Measurements from ENCODE around the gene ODC1.
A peak's percentile ranks its signal among the peaks of the same experiment; 100 is the strongest.

ODC1 gene

DNA sequence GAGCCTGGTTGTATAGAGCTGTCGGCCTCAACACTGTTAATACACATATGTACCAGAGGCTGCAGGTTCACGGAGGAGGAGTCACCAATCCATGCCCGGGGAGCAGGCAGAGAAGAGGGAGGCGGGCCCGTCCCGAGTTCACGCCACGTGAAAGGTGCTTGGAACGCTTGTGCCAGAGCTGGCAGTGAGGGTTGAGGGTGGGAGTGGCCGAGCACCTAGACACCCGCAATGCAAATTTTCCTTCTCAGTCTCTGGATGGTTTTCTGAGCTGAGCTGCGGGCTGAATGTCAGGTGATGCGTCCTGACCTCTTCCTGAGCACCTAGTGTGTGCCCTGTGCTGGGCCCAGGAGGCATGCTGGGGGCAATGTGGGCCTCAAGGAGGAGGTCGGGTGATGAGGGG lies 52.2 kb downstream of the ODC1 start:
- CTCF ChIA-PET: no interaction called here
- TF ChIP-seq, protein P1, sequence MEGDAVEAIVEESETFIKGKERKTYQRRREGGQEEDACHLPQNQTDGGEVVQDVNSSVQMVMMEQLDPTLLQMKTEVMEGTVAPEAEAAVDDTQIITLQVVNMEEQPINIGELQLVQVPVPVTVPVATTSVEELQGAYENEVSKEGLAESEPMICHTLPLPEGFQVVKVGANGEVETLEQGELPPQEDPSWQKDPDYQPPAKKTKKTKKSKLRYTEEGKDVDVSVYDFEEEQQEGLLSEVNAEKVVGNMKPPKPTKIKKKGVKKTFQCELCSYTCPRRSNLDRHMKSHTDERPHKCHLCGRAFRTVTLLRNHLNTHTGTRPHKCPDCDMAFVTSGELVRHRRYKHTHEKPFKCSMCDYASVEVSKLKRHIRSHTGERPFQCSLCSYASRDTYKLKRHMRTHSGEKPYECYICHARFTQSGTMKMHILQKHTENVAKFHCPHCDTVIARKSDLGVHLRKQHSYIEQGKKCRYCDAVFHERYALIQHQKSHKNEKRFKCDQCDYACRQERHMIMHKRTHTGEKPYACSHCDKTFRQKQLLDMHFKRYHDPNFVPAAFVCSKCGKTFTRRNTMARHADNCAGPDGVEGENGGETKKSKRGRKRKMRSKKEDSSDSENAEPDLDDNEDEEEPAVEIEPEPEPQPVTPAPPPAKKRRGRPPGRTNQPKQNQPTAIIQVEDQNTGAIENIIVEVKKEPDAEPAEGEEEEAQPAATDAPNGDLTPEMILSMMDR (conservative IDR thresholded peaks at IDR 0.05; ENCODE audit: low read depth): no peak
- POLR2A ChIA-PET (ENCODE audit: low non-redundant PET): interaction anchor here (0.6 kb wide), 1 partner anchor 104 kb away, joined by 3 read pairs; no protein-coding TSS in a partner anchor
- DNase-seq (ENCODE audit: low spot score): no peak
- H3K27ac ChIP-seq: no peak overlapping the region

DNA sequence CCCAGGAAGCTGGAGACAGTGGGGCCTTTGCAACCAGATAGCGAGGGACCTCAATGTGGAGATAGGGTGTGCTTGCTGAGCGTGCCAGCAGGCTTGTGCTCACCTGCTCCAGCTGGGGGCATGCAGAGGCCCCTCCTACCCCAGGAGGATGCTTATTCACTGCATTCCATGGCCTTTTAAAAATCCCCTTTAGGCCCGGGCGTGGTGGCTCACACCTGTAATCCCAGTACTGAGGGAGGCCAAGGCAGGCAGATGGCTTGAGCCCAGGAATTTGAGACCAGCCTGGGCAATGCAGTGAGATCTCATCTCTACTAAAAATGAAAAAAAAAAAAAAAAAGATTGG lies 54.5 kb downstream of the ODC1 start:
- ChIA-PET CTCF (interaction anchor here (0.5 to 0.7 kb wide), 3 partner anchors 153 to 323 kb away, joined by 3 to 7 read pairs (median 5); no protein-coding TSS in a partner anchor), POLR2A (ENCODE audit: low non-redundant PET) (no interaction called here)
- TF ChIP-seq, protein P1 (conservative IDR thresholded peaks at IDR 0.05; ENCODE audit: low read depth): no peak
- H3K27ac ChIP-seq: peak overlapping the region; percentile 34
- DNase-seq (ENCODE audit: low spot score): no peak

- ChIA-PET POLR2A (ENCODE audit: low non-redundant PET) (no interaction called here), CTCF (no interaction called here)
- TF ChIP-seq, protein P1 (conservative IDR thresholded peaks at IDR 0.05; ENCODE audit: low read depth): no peak
- peak overlapping the region; percentile 34 for H3K27ac ChIP-seq
- DNase-seq (ENCODE audit: low spot score): no peak
Measured at GRCh38 chr2:10392951-10393639, 55.0 kb downstream of the ODC1 start.

DNA sequence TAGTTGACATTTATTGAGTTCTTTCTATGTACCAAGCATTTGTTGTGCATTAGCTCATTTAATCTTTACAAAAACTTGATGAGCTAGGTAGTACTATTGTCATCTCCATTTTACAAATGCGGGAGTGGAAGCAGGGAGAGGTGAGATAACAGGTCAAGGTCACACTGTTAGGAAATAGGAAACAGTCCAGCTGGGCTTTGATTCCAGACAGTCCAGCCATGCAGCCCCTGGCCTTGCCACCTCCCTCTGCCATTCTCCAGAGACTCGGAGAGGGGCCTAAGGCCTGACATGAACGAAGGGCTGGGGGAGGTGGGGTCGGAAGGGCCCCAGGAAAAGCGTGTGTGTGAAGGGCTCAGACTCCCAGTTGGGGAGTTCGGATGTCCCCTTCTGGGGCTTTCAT lies 55.6 kb downstream of the ODC1 start:
- TF ChIP-seq, protein P1 (conservative IDR thresholded peaks at IDR 0.05; ENCODE audit: low read depth): no peak
- POLR2A ChIA-PET (ENCODE audit: low non-redundant PET): no interaction called here
- CTCF ChIA-PET: no interaction called here
- DNase-seq (ENCODE audit: low spot score): no peak
- peak overlapping the region; percentile 34 for H3K27ac ChIP-seq

DNA sequence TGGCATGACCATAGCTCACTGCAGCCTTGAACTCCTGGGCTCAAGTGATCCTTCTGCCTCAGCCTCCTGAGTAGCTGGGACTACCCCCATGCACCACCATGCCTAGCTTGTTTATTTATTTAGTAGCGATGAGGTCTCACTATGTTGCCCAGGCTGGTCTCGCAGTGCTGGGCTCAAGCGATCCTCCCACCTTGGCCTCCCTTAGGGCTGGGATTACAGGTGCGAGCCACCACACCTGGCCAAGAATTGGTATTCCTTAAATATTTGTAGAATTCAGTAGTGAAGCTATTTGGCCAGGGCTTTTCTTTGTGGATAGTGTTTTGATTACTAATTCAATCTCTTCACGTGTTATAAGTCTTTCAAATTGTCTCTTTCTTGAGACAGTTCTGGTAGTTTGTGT lies 56.0 kb downstream of the ODC1 start:
- no peak for DNase-seq (ENCODE audit: low spot score)
- POLR2A ChIA-PET (ENCODE audit: low non-redundant PET): no interaction called here
- no peak overlapping the region for H3K27ac ChIP-seq
- CTCF ChIA-PET: interaction anchor here (0.6 kb wide), 1 partner anchor 1166 kb away, joined by 3 read pairs; no protein-coding TSS in a partner anchor
- TF ChIP-seq, protein P1 (conservative IDR thresholded peaks at IDR 0.05; ENCODE audit: low read depth): no peak

DNA sequence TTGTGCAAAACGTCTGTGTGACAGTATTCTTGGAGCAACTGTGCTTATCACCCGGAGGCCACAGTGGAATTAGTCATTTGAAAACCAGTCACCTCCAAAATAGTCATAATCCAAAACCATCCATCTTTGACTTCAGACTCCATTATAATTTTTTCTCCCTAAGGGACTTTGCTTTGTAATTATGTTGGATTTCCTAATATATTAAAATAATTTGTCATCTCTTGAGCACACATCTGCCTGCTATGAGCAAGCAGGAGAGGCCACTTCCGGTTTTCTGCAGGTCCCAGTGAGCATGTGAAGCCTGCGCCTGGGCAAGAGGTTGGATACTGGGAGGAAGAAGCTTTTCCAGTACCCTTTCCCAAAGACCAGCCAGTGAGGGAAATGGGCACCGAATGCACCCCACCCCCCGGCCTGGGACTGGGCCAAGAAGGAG lies 57.7 kb downstream of the ODC1 start:
- POLR2A ChIA-PET (ENCODE audit: low non-redundant PET): no interaction called here
- CTCF ChIA-PET: no interaction called here
- peak overlapping the region; percentile 66 for H3K27ac ChIP-seq
- no peak for DNase-seq (ENCODE audit: low spot score)
- TF ChIP-seq, protein P1 (conservative IDR thresholded peaks at IDR 0.05; ENCODE audit: low read depth): no peak
